HG03103 (cell line): ENCODE measurements around the gene HDHD5.

ENCODE experiments used
- ATAC-seq: cut with Tn5 transposase; IDR thresholded peaks from one replicate; pipeline ENCODE4 v1.9.1; 2021; ENCODE audit warnings: low read depth; ENCODE audit not compliant: unreplicated experiment

HDHD5 gene

DNA sequence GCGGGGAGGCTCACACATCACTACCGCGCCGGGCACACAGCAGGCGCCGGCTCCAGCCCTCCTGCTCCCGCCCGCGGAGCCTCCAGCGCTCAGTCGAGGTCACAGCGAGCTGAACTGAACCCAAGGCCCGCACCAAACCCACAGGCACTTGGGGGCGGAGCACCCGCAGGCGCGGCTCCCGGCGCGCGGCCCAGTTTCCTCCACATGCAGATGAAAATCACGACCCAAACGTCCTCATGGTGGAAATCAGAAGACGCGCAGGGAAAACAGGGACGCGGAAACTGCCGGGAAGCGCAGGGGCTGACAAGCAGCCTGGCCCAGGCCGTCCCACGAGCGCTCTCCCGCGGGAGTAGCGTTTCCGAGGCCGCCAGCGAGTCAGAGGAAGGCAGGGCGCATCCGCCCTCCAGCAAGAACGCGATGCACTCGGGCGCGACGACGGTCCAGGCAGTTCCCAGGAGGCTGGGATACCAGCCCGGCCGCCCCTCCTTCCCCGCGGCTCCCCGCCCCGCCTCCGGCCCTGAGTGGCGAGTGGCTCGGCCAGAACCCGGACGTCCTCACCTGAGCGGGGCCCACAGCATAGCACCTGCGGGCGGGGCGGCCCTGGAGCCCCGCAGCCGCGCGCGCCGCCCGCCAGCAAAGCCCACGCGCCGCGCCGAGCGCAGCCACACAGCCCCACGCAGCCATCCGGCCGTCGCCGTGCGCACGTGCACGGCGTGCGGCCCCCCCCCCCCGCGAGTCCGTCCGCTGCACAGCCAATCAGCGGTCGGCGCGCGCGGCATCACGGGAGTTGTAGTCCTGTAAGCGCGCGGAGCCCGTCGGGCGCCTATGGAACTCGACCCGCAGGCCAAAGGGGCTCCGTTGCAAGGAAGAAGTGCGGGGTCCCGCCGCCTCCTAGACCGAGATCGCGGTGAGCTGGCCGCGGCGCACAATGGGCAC is at the start of gene HDHD5:
Gene HDHD5 (minus strand): TSS at position 710 of the 936 bp plus-strand sequence. CDS start 26 bp downstream, at position 684.
- peak; percentile 62 for ATAC-seq

DNA sequence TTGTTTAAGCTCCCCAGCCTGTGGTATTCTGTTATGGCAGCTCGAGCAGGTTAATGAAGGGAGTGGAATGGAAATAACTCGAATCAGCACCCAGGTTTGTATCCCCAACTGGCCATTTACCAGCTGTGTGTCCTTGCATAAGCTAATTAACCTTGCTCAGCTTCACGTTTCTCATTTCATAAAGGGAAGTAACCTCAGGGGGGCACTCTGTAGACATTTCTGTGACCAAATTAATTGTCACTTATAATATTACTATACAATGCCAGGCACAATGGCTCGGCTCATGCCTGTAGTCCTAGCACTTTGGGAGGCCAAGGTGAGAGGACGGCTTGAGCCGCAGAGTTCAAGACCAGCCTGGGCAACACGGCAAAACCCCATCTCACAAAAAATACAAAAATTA is 46.4 kb upstream of the HDHD5 start:
- no peak for ATAC-seq

DNA sequence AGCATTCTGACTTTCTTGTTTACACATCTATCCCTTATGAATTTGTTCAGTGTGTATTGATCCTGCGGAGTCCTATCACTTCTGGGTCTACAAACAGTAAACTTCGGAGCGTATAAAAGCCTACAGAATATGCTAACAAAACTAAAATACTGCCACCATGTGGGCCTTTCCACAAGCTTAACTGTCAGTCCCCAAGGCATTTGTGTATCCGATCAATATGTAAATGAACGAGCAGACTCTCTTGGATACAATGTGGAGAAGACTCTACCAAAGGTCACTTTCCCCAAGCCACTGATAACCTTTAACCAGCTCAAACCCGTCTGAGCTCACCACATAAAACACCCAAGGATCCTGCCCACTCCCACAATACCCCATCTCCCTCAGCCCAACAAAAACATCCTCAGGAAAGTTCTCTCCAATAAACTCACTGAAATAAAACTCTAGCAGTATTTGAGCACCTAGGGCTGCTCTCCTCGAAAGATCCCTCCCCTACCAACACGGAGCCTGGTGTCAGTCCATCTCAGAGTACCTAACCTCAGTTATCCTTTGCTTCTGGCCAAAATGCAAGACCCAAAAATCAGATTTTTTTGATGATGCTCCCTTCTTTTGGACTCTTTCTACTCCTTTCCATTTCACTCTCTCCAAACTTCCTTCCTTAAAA is 42.3 kb upstream of the HDHD5 start:
- no peak for ATAC-seq

DNA sequence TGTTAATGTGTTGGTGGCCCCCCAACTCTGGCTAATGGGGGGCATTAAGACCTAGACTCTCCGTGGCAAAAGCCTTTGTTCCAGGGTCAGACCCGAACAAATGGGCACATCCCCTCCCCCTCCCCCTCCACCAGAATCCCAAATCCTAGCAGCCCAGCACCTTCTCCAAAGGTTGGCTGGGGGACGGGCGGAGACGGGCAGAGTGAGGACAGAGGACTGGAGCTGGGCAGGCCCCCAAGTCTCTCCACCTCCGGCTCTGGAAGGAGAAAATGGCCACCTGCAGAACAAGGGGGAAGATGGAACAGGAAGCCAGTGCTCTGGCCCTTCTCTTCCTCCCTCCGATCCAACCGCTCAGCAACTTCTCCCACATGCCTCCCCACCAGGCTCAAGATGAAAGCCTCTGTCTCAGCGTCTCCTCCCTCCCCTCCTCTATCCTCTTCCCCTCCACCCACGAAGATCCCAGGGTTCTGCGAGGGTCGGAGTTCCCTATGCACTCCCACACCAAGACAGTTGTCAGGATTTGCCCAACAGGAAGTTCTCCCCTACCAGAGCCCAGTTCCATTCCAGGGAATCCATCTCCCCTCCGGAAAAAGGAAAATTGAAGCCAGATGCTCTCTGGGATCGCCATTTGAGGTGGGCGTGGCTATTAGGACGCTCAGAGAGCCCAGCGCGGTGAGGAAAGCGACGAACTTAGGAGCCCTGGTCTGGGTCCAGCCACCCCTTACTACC is 40.1 kb upstream of the HDHD5 start:
- ATAC-seq = no peak

DNA sequence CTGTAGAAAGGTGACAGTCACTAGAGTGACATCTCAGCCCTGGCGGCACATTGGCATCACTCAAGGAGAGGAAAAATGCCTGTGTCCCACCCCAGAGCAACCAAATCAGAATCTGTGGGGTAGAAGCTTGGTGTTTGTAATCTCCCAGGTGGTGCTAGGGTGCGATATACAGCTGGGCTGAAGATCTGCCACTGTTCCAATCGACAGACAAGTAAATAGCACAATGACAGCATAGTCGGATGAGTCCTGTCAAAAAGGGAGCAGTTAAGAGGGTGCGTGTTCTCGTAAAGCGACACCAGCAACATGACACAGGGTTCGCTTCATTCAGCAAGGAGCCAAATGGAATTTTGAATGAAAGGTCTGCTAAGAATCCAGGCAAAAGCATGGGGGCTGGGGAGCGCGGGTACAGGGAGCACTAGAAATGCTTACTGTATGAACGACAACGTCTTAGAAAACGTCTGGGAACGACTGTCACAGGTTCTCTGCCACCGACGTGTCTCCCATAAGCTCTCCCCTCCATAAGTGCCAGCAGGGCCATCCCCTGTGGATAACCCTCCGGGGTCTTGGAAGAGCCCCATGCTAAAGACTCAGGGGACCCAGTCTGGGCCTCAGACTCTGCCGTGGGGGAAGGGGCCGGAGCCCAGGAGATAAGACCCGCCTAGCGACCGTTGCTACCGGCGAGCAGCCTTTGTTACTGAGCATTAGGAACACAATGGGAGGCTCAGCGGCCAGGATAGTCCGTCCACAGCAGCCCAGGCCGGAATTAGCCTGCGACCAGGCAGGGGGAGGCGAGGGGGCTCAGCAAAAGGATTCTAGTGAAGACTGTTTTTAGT is 39.3 kb upstream of the HDHD5 start:
- ATAC-seq = no peak

DNA sequence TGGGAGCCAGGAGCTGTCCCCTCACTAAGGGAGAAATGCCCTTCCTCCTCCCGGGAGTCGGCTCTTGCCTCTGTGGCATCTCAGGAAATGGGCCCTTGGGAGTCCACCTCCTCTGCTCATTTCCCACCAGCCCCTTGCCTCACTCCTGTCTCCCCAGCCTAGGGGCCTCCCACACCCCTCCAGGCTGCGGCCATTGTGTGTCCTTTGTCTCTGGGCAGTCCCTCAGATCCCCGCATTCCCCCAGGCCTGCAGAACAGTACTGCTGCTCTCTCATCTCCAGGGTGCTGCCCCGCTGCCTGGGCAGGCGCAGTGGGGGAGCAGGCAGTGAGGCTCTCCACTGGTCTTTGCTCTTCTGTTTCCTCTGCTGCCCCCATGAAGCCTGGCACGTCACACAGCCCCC is 35.1 kb upstream of the HDHD5 start:
- no peak for ATAC-seq

DNA sequence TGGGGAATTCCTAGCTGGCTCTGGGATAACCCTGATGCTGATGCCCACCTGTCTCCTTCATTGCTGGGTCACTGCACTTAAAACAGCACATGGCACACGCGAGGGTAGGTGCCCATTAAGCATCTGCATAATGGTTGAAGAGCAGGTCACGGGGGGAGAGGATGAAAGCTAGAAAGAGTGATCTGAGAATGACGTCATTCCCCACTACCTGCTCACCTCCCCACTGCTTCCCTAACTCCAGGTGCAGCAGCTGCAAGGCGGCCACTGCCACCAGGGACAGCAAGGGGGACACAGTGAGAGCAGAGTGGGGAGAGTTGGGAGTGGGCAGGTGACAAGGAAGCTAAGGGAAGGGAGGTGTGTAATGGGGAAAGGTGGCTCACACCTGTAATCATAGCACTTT is 33.1 kb upstream of the HDHD5 start:
- ATAC-seq = no peak

DNA sequence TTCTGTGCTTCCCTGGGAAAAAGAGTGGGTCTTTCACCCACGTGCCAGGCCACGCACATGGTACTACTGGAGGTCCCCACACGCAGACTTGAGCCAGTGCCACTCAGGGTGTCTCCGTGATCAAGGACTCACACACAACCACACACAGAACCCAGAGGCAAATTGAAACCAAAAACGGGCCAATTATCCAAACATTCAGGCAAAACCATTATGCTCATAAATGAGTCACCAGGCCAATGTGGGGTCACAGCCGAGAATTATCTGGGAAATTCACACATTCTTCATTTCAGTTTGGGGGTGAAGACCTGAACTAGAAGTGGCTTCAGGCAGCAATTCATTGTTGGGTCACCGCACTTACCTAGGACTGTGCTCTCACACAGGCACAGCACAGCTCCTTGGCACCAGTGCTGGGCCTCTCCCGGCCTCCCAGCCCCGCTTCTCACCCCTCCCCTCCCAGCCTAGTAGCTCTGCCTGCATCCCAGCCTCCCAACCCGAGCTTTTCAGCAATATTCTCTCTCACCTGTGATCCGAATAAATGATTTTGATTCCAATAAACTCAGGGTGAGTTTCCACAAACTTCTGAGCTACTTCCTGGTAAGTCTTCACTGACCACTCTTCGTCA is 32.2 kb upstream of the HDHD5 start:
- no peak for ATAC-seq

DNA sequence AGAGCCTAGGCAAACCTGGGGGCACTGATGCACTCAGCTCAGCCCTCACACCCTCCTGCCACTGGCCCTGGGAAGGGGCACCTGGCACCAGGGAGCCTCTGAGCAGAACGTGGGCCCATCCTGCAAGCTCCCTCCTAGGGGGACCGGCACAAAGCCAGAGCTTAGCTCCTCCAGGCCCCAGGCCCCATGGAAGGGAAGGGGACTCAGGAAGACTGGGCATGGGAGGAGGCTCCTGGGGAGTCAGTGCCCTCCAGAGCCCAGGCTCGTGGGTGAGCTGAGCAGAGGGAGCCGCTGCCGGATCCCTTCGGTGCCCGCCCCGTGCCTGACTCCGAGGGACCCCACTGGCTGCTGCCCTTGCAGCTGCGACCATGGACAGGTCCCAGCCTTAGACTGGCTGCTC is 31.6 kb upstream of the HDHD5 start:
- no peak for ATAC-seq

DNA sequence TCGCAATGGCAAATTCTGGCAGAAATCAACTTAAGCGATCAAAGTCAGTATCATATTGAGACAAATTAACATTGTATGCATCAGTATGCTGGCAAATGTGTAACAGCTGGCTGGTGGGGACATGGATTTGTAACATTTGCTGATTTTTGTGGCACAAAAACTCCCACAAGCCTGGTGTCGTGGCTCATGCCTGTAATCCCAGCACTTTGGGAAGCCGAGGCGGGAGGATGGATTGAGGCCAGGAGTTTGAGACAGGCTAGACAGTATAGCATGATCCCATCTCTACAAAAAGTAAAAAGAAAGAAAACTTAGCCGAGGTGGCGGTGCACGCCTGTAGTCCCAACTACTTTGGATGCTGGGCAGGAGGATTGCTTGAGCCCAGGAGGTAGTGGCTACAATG is 17.6 kb upstream of the HDHD5 start:
- ATAC-seq = no peak

DNA sequence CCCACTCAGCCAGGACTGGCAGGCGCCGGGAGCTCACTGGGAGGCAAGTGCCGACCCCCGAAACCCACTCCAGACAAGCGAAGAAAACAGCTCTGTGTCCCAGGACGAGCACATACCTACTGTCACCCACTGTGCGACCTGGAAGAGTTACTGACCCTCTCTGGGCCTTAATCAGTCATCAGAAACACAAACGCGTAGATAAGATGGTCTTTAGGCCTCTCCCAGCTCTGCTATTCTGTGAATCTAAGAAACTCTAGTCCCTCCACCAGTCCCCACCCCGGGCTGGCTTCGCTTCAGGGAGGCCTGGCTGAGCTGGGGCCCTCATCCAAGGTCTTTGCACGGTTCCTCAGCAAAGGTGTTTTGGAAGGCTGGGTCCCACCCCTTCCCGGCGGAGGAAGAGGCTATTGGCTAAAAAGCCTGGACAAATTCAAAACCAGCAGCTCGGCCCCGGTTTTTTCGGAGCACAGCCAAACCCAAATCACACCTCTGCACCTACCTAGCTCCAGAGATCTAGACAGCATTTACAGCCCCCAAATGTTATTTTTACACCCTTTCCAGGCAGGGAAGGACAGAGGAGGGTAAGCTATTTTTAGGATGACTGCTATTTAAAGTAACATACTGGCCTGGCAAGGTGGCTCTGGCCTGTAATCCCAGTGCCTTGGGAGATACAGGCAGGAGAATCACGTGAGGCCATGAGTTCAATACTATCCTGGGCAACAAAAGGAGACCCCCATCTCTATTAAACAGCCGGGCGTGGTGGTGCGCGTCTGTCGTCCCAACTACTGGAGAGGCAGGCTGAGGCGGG is 13.2 kb upstream of the HDHD5 start:
- no peak for ATAC-seq

DNA sequence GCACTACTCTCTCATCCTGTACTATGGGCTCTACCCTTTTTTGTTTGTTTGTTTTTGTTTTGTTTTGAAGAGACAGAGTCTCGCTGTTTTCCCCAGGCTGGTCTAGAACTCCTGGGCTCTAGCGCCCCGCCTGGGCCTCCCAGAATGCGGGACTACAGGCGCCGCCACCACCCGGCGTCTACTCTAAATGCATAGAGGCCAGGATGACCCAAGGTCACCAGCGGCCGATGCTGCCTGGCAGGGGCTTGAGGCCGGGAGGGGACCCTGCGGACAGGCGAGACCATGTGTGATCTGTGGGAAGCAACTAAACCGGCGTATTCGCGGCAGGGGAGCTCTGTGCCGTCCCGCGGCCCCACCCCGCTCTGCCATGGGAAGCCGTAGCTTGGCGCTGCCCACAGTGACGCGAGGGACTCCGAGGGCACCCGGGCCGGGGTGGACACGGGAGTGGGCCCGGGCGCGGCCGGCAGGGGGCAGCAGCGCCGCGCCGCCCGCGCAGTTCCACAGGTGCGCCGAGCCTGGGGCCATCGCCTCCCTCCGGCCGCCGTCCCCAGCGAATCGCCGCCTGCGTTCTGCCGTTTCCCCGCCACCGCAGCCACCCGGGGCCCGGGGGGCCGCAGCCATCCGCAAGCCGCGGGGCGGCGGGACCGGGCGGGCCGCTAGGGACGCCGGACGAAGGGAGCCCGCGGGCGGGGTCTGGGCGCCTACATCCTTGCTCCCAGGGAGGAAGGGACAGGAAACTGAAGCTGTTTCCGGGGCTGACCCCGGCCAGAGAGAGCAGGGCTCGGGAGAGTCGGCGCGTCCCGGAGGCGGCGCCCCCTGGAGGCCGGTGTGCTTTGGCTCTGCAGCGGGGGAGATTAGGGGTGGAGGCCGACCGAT is 12.3 kb upstream of the HDHD5 start:
- ATAC-seq = peak; percentile 90

DNA sequence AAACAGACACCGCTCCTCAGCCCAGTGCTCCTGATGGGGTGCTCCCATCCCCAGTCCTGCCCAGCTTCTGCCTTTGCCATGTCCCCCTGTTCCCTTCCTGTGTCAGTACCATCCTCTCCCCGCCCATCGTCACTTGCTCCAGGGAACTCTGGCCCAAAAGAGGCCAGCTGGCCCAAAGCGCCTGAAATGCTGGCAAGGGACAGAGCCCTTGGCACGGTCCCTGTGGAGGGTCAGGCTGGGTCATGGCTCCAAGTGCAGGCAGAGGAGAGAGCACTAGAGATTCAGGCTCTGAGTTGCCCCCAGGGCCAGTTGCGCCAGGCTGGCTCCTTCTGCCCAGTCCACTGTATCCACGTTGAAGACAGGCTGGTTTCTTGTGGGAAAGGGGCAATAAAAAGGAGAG is 8.4 kb upstream of the HDHD5 start:
- ATAC-seq = no peak

DNA sequence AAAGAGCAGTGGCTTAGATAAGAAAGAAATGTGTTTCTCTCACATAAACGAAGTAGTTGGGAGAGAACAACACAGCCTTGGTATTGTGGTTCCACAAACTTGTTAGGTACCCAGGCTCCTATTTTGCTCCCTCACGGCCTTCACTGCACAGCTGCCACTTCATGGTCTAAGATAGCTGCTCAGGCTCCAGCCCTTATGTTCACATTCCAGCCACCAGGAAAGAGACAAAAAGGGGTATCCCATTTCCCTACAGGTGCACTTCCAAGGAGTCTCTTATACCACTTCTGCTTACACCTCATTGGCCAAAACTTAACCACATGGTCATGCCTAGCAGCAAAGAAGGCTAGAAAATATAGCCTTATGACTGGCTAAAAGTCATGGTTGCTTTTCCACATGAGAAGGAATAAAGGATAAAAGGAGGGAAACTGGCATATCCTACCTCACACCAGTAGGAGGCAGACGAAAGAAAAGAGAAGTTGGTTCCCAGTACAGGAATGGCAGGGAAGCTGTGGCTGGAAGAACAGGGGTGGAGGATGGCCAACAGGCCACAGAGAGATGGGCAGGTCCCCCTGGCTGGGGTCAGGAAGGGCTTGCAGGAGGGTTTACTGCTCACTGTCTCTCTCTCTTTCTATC is 5.4 kb upstream of the HDHD5 start:
- ATAC-seq = no peak

DNA sequence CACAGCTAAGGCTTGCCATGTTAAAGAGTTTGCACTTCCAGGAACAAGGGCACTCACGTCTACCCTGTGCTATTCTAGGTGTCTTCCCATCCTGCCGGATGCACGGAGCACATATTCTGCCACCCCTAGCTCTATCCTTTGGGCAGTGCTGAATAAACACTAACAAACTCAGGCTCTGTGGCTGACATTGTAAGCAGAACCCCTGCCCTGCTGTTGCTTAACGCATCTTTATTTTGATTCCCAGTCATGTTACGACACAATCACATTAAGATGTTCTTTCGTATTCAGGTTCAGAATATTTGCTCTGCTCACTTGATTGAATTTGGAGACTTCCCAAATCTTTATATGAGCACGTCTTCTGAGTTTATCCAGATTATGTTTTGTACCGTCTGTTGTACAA is 3.7 kb upstream of the HDHD5 start:
- no peak for ATAC-seq

DNA sequence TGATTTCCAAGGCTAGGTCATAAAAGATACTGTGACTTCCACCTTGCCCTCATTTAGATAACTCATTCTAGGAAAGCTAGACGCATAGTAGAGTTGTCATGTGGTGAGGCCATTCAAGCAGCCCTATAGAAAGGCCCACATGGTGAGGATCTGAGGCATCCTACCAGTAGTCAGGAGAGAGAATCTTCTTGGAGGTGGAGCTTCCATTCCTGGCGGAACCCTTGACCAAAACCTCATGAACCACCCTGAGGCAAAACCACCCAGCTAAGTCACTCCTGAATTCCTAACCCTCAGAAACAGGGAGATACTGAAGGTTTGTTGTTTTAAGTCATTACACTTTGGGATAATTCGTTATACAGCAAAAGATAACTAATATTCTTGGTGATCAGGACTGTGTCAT is 2.9 kb upstream of the HDHD5 start:
- no peak for ATAC-seq

DNA sequence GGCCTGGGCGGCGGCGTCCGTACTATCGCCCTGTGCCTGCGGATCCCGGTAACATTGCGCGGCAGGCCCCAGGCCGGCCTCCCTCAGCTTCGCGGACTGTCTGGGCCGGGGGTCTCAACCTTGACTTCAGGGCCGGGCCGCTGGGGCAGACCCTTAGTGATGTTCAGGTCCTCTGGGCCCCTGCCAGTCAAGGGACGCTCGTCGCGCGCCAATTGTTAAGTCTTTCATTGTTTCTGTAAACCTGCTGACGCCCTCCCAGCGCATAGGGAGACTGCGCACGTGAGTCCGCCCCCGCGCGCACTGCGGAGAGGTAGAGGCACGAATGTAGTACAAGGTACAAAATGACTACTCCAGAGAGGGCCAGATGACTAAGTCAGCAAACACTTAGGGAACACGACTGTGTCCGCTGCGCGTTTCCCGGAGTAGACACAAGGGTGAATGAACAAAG is 451 bp upstream of the HDHD5 start:
- ATAC-seq = peak; percentile 22

DNA sequence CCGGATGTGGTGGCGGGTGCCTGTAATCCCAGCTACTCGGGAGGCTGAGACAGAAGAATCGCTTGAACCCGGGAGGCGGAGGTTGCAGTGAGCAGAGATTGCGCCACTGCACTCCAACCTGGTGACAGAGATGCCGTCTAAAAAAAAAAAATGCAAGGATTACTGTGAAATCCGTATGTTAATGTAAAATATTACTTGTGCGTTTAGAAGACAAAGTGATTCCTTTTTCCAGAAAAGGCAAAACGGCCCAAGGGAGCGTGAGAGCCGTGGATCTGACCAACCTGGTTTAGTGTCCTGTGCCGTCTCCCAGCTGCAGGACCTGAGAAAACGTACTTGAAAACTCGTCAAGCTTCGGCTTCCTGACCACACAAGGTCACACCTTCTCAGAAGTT is 905 bp downstream of the HDHD5 start:
- ATAC-seq = no peak
